Parathyroid adenoma (tissue), 2 donors: Measurements from ENCODE around the gene PACRG.

ENCODE experiments used
- H2AFZ ChIP-seq: fragments of 300-600 bp; sonication (generic); one replicate; pipeline ENCODE4 v1.7.0; 2017; ENCODE audit warnings: antibody characterized with exemption, mild to moderate bottlenecking
- H3K27ac ChIP-seq: fragments of 300-600 bp; sonication (generic); one replicate; pipeline ENCODE4 v1.7.0; 2017
- H3K27me3 ChIP-seq: fragments of 300-600 bp; sonication (generic); one replicate; pipeline ENCODE4 v1.7.0; 2017; ENCODE audit warnings: low read length; ENCODE audit not compliant: control insufficient read depth, insufficient read depth
- H3K36me3 ChIP-seq: fragments of 300-600 bp; sonication (generic); one replicate; pipeline ENCODE4 v1.7.0; 2017; ENCODE audit warnings: low read length; ENCODE audit not compliant: control insufficient read depth, insufficient read depth
- H3K4me1 ChIP-seq: fragments of 300-600 bp; sonication (generic); one replicate; pipeline ENCODE4 v1.7.0; 2017; ENCODE audit warnings: control low read depth
- H3K4me2 ChIP-seq: fragments of 300-600 bp; sonication (generic); one replicate; pipeline ENCODE4 v1.7.0; 2017; ENCODE audit warnings: low read length
- H3K4me3 ChIP-seq: fragments of 300-600 bp; sonication (generic); one replicate; pipeline ENCODE4 v1.7.0; 2017; ENCODE audit warnings: low read depth, low read length
- H3K79me2 ChIP-seq: fragments of 300-600 bp; sonication (generic); one replicate; pipeline ENCODE4 v1.7.0; 2017; ENCODE audit warnings: control low read depth
- H3K9ac ChIP-seq: fragments of 300-600 bp; sonication (generic); one replicate; pipeline ENCODE4 v1.7.0; 2017; ENCODE audit warnings: mild to moderate bottlenecking
- H3K9me3 ChIP-seq: fragments of 300-600 bp; sonication (generic); one replicate; pipeline ENCODE4 v1.7.0; 2017; ENCODE audit warnings: low read length; ENCODE audit not compliant: control insufficient read depth
- TF ChIP-seq, protein P1 (sequence below): fragments of 300-600 bp; sonication (generic); IDR thresholded peaks from one replicate; pipeline ENCODE4 v1.7.0; 2017; ENCODE audit warnings: antibody characterized with exemption, mild to moderate bottlenecking
- donor health status: primary hyperparathyroidism.

Gene PACRG

DNA sequence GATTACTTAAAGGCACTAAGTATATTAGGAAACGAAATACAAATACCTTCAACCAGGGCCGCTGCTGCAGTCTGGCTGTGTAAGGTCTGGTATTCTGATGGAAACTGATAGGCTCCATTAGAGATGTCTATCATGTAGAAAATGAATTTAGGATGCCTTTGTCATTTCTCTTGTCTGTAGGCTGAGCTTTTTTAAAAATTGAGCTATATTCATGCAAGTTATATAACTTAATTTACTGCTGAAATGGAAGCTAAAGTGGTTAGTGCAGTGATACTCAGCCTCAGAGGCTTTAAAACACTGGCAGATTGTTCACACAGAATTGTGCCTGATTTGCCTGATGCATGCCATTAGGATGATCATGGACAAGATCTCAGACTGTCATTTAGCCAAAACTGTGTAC is 400.6 kb downstream of the PACRG start:
- no peak overlapping the region for H3K4me3 ChIP-seq
- H3K4me1 ChIP-seq = no peaks in the 10 kb centered on the region
- no peaks in the 10 kb centered on the region for H3K27me3 ChIP-seq
- no peak overlapping the region for H2AFZ ChIP-seq
- no peak overlapping the region for H3K27ac ChIP-seq
- no peaks in the 10 kb centered on the region for H3K79me2 ChIP-seq
- TF ChIP-seq, protein P1, sequence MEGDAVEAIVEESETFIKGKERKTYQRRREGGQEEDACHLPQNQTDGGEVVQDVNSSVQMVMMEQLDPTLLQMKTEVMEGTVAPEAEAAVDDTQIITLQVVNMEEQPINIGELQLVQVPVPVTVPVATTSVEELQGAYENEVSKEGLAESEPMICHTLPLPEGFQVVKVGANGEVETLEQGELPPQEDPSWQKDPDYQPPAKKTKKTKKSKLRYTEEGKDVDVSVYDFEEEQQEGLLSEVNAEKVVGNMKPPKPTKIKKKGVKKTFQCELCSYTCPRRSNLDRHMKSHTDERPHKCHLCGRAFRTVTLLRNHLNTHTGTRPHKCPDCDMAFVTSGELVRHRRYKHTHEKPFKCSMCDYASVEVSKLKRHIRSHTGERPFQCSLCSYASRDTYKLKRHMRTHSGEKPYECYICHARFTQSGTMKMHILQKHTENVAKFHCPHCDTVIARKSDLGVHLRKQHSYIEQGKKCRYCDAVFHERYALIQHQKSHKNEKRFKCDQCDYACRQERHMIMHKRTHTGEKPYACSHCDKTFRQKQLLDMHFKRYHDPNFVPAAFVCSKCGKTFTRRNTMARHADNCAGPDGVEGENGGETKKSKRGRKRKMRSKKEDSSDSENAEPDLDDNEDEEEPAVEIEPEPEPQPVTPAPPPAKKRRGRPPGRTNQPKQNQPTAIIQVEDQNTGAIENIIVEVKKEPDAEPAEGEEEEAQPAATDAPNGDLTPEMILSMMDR = no peak
- no peak overlapping the region for H3K4me2 ChIP-seq
- no peaks in the 10 kb centered on the region for H3K36me3 ChIP-seq
- H3K9me3 ChIP-seq = no peaks in the 10 kb centered on the region
- H3K9ac ChIP-seq = no peak overlapping the region

GRCh38 chr6:163132050-163132750 is 404.4 kb downstream of the PACRG start:
- no peak overlapping the region for H3K4me3 ChIP-seq
- H3K9ac ChIP-seq = no peak overlapping the region
- no peak overlapping the region for H3K27ac ChIP-seq
- no peaks in the 10 kb centered on the region for H3K79me2 ChIP-seq
- no peaks in the 10 kb centered on the region for H3K4me1 ChIP-seq
- H3K4me2 ChIP-seq = no peak overlapping the region
- H3K27me3 ChIP-seq = no peaks in the 10 kb centered on the region
- H3K9me3 ChIP-seq = no peaks in the 10 kb centered on the region
- TF ChIP-seq, protein P1 = no peak
- H3K36me3 ChIP-seq = no peaks in the 10 kb centered on the region
- H2AFZ ChIP-seq = no peak overlapping the region

GRCh38 chr6:163133017-163133416 is 405.2 kb downstream of the PACRG start:
- Histone ChIP-seq H3K79me2 (no peaks in the 10 kb centered on the region), H3K27ac (no peak overlapping the region), H3K36me3 (no peaks in the 10 kb centered on the region), H2AFZ (no peak overlapping the region), H3K4me3 (no peak overlapping the region), H3K9ac (no peak overlapping the region), H3K4me2 (no peak overlapping the region), H3K4me1 (no peaks in the 10 kb centered on the region), H3K27me3 (no peaks in the 10 kb centered on the region), H3K9me3 (no peaks in the 10 kb centered on the region)
- TF ChIP-seq, protein P1 = no peak

DNA sequence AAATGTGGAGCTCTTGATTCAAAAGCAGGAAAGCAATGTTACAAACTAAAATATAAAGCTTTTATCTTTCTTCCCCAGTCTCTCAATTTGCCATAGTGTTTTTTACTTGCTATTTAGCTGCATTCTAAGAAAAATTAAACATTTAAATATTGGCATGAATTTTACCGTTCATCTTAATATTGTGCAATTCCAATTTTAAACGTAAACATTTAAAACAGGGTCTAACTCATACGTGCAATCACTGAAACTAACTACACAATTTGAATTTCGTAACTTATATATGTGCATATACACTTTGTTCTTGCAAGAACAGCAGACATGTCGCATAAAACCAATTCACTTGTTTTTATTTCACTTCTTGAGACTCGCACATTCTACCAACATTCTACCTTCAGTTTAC is 405.9 kb downstream of the PACRG start:
- H3K4me1 ChIP-seq = no peaks in the 10 kb centered on the region
- H3K9ac ChIP-seq = no peak overlapping the region
- H3K27ac ChIP-seq = no peak overlapping the region
- no peak overlapping the region for H3K4me2 ChIP-seq
- H3K9me3 ChIP-seq = no peaks in the 10 kb centered on the region
- TF ChIP-seq, protein P1 = no peak
- no peaks in the 10 kb centered on the region for H3K36me3 ChIP-seq
- H2AFZ ChIP-seq = no peak overlapping the region
- H3K79me2 ChIP-seq = no peaks in the 10 kb centered on the region
- H3K27me3 ChIP-seq = no peaks in the 10 kb centered on the region
- H3K4me3 ChIP-seq = no peak overlapping the region
